GM21529 (cell line): Measurements from ENCODE around the gene PRM3.
"Not testable (repeated sequence)": the region's sequence is repeated elsewhere in the genome, so short reads cannot be mapped to it uniquely, and the experiment has no call there.

Experiments
- ATAC-seq: cut with Tn5 transposase; IDR thresholded peaks from one replicate; pipeline ENCODE4 v1.9.1; 2021; ENCODE audit not compliant: unreplicated experiment

Gene PRM3

DNA sequence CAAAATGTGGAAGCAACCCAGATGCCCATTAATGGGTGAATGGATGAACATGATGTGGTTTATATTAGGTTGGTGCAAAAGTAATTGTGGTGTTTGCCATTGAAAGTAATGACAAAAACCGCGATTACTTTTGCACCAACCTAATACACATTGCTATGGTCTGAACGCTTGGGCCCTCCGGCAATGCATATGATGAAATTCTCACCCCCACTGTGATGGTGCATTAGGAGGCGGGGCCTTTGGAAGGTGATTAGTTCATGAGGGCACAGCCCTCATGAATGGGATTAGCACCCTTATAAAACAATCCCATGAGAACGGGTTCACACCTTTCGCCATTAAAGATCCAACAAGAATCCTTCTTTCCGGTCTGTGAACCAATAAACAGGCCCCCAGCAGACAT lies 33.0 kb upstream of the PRM3 start:
- ATAC-seq = no peak

DNA sequence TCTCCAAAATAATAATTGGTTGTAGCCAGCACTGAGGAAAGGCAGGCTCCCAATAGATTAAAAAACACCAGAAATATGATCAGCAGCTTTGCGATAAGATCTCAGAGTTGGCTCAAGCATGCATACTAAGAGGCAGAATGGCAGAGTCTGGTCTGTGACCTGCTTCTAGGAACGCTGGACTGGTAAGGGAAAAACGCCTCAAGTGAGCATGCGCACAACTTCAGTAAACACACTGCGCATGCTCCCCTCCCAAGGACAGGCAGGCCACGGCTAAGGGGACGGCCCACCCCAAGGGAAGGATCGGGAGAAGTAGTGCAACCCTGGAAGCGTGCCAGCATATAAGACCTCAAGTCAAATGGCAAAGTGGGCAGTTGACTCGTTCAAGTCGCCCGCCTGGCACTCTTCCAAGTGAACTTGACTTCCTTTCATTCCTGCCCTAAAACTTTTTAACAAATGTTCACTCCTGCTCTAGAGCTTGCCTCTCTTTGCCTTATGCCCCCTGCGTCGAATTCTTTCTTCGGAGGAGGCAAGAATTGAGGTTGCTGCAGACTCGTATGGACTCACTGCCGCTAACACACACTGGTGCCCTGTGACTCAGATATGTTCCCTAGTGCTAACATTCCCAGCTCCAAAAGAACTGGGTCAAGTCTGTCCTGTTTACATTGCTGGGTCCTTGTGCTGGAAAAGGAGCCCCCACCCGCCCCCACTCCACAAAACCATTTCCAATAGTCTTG lies 30.1 kb upstream of the PRM3 start:
- no peak for ATAC-seq

DNA sequence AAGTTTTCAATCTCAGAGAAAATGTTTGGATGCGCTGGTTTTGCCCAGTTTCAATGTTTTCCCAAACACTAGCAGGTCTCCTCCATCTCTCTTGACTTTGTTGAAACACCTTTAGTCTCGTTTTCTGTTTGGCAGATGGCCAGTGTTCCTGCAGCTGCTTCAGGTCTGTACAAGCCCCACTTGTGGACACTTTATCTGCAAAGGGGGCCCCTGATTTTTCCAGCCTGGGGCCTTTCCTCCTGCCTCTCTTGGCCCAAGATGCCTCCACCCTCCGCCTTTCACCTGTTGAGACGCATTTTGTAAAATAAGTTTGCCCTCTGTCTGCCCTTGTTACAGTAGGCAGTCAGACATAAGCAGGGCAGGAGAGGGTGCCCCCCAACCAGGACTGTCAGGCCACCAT lies 29.5 kb upstream of the PRM3 start:
- ATAC-seq = no peak

DNA sequence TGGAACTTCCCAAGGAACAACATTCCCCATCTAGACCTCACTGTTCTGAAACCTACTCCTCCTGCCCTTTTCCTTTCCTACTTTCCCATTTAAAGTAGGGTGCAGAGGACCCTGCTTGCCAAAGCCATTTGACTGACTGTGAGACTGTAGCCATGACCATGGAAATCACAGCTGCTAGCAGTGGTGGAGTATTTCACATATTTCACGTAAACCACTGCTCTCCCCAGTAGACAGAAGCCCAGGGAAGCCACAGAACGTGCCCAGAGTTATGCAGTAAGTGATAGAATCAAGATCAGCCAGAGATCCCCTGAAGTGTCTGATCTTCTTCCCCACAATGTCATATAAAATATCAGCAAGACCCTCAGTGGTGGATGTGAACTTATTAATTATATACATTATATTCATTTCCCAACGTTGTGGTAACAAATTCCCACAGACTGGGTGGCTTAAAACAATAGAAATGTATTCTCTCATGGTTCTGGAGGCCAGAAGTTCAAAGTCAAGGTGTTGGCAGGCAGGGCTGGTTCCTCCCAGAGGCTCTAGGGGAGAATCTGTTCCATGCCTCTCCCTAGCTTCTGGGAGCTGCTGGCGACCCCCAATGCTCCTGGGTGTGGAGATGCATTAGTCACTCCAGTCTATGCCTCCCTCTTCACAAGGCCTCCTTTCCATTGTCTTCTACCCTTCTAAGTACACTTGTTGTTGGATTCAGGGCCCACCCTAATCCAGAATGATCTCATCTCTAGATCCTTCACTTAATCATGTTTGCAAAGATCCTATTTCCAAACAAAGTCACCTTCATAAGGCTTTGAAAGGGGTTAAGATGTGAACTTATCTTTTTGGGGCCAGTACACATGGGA lies 28.4 kb upstream of the PRM3 start:
- ATAC-seq = no peak

DNA sequence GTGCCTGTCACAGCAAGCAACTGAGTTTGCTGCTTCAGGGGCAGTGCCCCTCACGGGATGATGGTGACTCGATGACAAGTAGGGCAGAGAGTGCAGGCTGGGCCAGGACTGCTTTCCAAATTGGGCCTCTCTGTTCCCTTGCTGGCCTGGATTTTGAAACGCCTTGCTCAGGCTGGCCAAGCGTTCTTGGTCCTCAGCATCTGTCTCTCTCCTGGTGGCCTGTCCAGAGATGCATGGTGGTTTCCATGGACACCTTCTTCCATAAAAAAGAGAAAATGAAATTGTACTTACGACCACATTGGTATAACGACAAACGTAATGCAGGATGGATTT lies 27.1 kb upstream of the PRM3 start:
- no peak for ATAC-seq

DNA sequence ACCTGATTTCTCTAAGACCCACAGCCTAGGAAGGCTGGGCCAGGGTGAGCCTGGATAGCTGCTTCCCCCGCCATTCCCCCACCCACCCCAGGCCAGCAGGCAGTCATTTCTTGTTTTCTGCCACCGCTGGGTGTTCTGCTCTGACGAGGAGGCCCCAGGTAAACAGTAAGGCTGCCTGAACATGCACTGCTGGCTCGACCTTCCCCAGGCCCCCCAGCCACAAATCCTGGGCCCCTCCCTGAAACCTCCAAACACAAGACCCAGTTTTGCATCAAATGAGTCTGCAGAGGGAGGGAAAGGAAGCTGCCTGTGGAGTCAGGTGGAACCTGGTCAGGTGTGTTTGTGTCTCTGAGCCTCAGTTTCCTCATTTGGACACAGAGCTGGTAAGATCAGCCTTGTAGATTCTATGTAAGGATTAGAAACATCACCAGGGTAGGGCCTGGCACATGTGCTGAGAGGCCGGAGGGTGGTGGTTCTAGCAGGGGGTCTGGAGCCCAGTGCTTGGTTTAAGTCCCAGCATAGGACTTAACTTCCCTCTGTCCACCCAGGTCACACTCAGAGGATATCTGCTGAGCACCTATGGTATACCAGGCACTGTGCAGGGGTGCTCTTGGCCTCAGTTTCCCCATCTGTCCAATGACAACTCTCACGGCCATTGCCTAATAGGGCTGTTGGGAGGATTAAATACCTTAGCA lies 26.6 kb upstream of the PRM3 start:
- no peak for ATAC-seq

DNA sequence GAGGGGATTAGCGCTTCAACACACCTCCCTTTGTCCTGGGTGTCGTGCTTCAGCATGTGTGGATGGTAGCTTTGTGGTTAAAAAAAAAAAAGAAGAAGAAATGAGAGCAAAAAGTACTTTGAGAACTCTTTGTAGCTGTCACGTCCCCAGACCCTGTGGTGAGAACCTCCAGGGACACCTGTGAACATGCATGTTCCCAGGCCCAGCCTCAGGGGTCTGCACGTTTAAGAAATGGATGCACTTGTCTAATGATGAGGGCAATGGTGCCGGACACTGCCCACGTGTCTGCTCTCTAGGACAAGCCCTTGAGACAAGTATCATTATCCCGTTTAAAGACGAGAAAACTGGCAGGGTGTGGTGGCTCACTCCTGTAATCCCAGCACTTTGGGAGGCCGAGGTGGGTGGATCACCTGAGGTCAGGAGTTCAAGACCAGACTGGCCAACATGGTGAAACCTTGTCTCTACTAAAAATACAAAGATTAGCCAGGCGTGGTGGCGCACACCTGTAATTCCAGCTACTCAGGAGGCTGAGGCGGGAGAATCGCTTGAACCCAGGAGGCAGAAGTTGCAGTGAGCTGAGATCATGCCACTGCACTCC lies 25.6 kb upstream of the PRM3 start:
- not testable (repeated sequence) for ATAC-seq

DNA sequence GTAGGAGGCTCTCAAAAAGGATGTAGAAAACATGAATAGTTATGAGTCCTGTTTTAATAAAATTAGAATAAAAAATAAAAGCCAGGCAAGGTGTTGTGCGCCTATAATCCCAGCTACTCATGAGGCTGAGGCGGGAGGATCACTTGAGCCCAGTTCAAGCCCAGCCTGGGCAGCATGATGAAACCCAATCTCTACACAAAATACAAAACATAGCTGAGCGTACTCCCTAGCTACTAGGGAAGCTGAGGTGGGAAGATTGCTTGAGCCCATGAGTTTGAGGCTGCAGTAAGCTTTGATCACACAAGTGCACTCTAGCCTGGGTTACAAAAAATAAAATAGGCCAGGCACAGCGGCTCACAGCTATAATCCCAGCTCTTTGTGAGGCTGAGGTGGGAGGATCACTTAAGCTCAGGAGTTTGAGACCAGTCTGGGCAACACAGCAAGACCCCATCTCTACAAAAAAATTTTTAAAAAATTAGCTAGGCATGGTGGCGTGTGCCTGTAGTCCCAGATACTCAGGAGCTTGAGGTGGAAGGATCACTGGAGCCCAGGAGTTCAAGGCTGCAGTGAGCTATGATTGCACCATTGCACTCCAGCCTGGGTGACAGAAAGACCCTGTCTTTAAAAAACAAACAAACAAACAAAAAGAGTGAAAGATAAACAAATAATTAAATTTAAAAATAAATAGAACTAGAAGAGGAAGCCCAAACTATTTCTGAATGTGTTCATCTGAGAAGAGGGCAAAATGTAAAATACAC lies 24.9 kb upstream of the PRM3 start:
- ATAC-seq = no peak

DNA sequence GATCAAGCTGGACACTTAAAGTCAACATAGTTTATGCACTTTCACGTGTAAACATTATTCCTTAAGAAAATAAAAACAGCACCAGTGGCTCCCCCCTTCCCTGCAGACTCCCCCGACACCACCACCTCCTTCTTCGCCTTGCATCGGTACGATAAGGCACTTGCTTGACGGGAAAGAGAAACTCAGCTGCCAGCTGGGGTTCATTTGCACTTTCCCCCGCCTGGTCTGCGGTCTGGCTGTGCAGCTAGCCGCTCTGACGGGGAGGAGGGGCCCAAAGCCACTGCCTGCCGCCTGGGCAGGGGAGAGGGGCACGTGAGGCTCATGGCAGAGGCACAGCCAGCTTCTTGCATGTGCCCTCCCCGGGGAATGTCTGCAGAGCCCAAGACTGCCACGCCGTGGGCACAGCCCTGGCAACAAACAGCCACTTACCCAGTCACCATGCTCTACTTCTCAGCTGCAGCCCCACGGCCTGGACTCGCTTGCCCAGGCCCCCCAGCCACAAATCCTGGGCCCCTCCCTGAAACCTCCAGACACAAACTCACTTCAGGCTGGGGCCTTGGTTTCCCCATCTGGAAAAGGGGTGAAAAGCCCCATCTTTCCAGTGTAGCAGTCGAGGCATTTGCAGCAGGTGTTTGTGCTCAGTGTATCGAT lies 24.2 kb upstream of the PRM3 start:
- peak; percentile 79 for ATAC-seq

DNA sequence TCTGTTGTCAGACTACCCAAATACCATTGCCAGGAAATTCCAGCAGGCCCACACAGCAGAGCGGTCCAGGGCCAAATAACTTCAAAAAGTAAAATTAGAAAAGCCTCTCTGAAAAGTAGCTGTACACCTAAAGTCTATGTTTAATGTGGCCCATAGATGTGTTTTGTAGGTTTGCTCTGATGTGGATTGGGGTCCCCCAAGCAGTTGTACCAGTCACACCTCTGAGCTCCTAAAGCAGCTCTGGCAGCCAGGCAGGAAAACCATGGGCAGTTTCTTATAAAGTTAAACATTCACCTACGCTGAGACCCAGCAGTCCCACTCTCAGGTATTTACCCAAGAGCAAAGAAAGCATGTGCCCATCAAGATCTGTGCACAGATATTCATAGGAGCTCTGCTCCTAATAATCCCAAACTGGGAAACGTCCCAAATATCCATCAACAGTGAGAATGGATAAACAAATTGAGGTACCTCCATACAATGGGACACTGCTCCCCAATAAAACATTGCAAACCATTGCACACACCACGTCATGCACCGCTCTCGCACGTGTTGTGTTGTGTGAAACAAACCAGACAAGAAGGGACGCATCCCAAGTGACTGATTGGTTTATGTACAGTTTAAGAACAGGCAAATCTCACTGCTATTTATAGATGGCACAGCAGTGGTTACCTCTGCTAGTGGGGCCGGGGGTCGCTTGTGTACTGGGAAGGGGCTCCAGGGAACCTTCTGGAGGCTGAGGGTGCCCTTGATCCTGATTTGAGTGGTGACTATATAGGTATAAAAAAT lies 23.5 kb upstream of the PRM3 start:
- peak; percentile 5 for ATAC-seq

DNA sequence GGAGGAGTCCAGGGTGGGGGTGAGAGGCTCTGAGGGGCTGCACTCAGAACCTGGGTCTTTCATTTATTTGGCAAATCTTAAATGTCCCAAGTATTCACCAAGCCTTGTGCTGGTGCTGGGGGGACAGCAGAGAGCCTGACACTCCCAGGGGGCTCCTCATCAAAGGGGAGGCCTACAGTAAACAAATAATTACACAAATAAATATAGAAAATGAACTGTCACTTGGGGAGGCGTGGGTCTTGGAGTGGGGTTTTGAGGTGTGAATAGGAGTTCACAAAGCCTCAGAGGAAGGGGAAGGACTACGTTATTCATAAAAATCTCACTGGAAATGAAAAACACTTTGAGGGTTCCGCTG lies 22.9 kb upstream of the PRM3 start:
- no peak for ATAC-seq

DNA sequence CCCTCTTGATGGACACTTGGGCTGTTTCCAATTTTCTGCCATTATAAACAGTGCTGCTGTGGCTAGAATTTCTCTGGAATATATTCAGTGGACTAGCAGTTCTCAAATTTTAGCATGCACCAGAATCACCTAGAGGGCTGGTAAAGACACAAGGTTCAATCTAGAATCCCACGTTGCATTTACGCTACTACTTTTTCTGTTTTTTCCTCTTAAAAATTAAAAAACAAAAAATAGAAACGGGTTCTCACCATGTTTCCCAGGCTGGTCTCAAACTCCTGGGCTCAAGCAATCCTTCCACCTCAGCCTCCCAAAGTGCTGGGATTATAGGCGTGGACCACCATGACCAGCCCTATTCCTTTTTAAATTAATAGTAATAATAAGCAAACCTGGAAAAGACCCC lies 22.2 kb upstream of the PRM3 start:
- ATAC-seq = no peak

DNA sequence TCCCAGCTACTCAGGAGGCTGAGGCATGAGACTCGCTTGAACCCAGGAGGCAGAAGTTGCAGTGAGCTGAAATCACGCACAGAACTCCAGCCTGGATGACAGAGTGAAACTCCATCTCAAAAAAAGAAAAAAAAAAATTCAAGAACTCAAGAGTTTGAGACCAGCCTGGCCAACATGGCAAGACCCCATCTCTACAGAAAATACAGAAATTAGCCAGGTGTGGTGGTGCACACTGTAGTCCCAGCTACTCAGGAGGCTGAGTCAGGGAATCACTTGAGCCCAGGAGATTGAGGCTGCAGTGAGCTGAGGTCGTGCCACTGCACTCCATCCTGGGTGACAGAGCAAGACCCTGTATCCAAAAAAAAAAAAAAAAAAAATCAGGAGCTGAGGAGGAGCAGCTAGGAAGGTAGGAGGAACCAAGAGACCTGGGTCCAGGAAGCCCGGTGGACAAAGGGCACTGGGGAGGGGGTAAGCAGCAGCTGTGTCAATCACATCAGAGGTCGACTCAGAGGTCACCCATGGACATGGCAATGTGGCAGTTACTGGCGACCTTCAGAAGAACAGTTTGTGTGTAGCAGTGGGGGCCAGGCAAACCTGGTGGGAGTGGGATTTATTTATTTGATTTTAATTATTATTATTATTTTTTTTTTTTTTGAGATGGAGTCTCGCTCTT lies 18.8 kb upstream of the PRM3 start:
- no peak for ATAC-seq

DNA sequence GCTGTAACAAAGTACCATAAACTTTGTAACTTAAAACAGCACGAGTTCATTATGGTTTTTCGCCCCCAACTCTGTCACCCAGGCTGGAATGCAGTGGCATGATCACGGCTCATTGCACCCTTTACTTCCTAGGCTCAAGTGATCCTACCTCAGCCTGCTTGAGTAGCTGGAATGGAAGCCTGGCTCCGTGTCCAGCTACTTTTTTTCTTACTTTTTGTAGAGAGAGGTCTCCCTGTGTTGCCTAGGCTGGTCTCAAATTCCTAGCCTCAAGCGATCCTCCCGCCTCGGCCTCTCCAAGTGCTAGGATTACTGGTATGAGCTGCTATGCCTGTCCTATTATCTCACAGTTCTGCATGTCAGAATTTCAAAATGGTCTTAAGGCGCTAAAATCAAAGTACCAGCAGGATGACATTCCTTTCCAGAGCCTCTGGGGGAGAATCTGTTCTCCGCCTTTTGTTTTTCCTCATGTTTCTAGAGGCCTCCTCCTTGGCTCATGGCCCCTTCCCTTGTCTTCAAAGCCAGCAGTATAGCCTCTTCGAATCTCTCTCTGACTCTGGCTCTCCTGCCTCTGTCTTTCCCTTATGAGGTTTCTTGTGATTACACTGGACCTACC lies 17.8 kb upstream of the PRM3 start:
- ATAC-seq = no peak

DNA sequence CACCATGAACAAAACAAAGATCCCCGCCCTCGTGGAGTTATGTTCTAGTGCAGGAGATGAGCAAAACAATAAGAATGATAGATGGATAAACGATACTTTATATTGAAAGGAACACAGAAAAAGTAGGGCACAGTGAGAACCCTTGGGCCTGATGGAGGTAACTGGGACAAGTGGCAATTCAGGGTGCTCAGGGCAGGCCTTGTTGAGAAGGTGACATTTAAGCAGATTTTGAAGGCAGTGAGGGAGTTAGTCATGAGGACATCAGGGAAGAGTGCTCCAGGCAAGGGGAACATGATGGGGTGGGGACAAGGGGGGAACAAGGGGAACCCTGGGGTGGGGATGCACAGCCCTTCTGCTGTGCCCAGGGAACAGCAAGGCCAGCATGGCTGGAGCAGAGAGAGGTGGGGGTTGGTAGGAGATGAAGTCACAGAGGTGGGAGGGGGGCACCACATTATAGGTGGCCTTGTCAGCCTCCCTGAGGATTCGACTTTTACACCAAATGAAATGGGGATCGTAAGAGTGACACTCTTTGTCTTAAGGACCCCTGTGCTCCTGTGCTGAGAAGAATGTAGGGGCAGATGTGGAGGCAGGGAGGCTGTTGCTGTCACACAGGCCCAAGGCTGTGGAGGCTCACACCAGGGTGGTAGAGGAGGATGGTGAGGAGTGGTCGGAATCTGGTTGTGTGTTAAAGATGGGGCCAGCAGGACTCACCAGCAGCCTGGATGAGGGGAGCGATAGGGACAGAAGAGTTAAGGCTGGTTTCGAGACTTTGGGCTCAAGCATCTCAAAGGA lies 16.9 kb upstream of the PRM3 start:
- no peak for ATAC-seq

DNA sequence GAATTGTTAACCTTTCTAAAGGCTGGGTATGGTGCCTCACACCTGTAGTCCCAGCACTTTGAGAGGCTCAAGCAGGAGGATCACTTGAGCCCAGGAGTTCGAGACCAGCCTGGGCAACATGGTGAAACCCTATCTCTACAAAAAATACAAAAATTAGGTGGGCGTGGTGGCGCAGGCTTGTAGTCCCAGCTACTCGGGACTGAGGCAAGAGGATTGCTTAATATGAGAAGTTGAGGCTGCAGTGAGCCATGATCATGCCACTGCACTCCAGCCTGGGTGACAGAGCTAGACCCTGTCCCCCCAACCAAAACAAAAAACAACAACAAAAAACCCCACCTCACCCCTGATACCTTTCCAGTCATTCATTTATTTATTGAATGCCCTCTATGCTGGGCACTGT lies 16.3 kb upstream of the PRM3 start:
- not testable (repeated sequence) for ATAC-seq

DNA sequence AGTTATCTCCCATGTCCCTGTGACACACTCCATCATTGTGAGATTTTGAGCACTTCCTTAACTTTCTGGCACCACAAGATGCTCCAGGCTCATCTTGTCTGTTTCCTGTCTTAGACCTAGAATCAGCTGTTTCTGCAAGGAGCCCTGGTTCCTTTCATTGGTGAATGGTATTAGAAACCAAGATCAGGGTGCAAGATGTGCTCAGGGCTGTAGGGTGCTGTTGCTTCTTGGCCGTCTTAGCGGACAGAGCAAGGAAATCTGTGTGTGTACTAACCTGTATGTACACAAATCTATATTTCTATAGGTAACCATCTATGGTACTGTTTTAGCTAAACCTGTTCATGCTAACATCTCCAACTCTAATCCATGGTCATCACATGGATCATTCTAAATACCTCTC lies 15.8 kb upstream of the PRM3 start:
- ATAC-seq = no peak

DNA sequence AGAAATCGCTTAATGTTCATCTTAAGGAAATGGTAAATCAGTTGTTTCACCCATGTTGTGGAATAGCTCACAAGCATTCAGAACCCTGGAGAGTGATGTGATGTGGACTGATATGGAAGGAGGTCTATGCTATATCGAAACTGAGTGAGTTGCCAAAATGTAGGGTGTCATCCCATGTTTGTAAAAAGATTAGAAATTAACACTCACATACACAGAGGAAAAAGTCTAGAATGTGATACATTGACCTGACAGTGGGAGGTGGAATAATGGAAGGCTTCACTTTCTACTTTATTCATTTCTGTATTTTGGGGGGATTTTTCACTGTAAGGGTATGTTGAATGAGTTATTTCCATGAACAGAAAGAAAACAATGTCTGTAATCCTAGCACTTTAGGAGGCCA lies 12.4 kb upstream of the PRM3 start:
- no peak for ATAC-seq
